Nephron progenitor cell (in vitro differentiated cells): ENCODE data around the gene SYNDIG1L.
"Not testable (repeated sequence)": the region's sequence is repeated elsewhere in the genome, so short reads cannot be mapped to it uniquely, and the experiment has no call there.

ENCODE experiments used
- DNase-seq: peaks from one replicate; pipeline ENCODE4 v3.0.0; 2021
- H3K27ac Mint-ChIP-seq: 2 replicates; pipeline ENCODE4 v1.8.0; 2021; ENCODE audit warnings: mild to moderate bottlenecking, moderate library complexity, mixed read lengths
- H3K27me3 Mint-ChIP-seq: 2 replicates; pipeline ENCODE4 v1.8.0; 2021; ENCODE audit warnings: mild to moderate bottlenecking, low read depth, mixed read lengths; ENCODE audit not compliant: poor library complexity
- H3K36me3 Mint-ChIP-seq: 2 replicates; pipeline ENCODE4 v1.8.0; 2021; ENCODE audit warnings: low read depth, mixed read lengths
- H3K4me1 Mint-ChIP-seq: 2 replicates; pipeline ENCODE4 v1.8.0; 2021; ENCODE audit warnings: mixed read lengths
- H3K4me3 Mint-ChIP-seq: 2 replicates; pipeline ENCODE4 v1.8.0; 2021; ENCODE audit warnings: mild to moderate bottlenecking, moderate library complexity, mixed read lengths
- H3K9me3 Mint-ChIP-seq: 2 replicates; pipeline ENCODE4 v1.8.0; 2021; ENCODE audit warnings: mild to moderate bottlenecking, moderate library complexity, mixed read lengths
- CTCF ChIP-seq: fragments of 200-600 bp; sonication (generic); IDR thresholded peaks from 2 replicates; pipeline ENCODE4 v1.5.0; 2021; ENCODE audit warnings: antibody characterized with exemption

Gene SYNDIG1L

GRCh38 chr14:74389980-74390379 is 36.0 kb downstream of the SYNDIG1L start:
- no peaks in the 10 kb centered on the region for H3K36me3 Mint-ChIP-seq
- peak overlapping the region; percentile 7 for H3K27ac Mint-ChIP-seq
- TF ChIP-seq CTCF: no peak
- H3K4me1 Mint-ChIP-seq: peaks cover 21% of the 10 kb centered on the region
- no peak for DNase-seq
- H3K27me3 Mint-ChIP-seq: peaks cover 2% of the 10 kb centered on the region
- no peaks in the 10 kb centered on the region for H3K9me3 Mint-ChIP-seq
- H3K4me3 Mint-ChIP-seq: no peak overlapping the region

- TF ChIP-seq CTCF: no peak
- Mint-ChIP-seq H3K36me3 (no peaks in the 10 kb centered on the region), H3K9me3 (no peaks in the 10 kb centered on the region), H3K4me1 (no peaks in the 10 kb centered on the region), H3K4me3 (no peak overlapping the region), H3K27ac (no peak overlapping the region), H3K27me3 (peaks cover 4% of the 10 kb centered on the region)
- no peak for DNase-seq
These were observed 43.8 kb downstream of the SYNDIG1L start for GRCh38 chr14:74382231-74382630.

GRCh38 chr14:74381571-74381970 is 44.4 kb downstream of the SYNDIG1L start:
- DNase-seq, H3K36me3 Mint-ChIP-seq, H3K9me3 Mint-ChIP-seq, H3K27me3 Mint-ChIP-seq, H3K4me3 Mint-ChIP-seq, H3K27ac Mint-ChIP-seq, H3K4me1 Mint-ChIP-seq: not testable (repeated sequence)

GRCh38 chr14:74380845-74381244 is 45.2 kb downstream of the SYNDIG1L start:
- Mint-ChIP-seq H3K36me3 (no peaks in the 10 kb centered on the region), H3K27ac (no peak overlapping the region), H3K4me3 (no peak overlapping the region)

GRCh38 chr14:74380172-74380571 is 45.8 kb downstream of the SYNDIG1L start:
- DNase-seq: no peak
- TF ChIP-seq CTCF: no peak
- Mint-ChIP-seq H3K9me3 (peaks cover 10% of the 10 kb centered on the region), H3K4me3 (no peak overlapping the region), H3K27ac (no peak overlapping the region), H3K4me1 (peaks cover 6% of the 10 kb centered on the region), H3K27me3 (peaks cover 4% of the 10 kb centered on the region), H3K36me3 (no peaks in the 10 kb centered on the region)

More at GRCh38 chr14:74380845-74381244, 45.2 kb downstream of the SYNDIG1L start:
- Mint-ChIP-seq H3K27me3 (peaks cover 4% of the 10 kb centered on the region), H3K9me3 (peaks cover 6% of the 10 kb centered on the region), H3K4me1 (peaks cover 6% of the 10 kb centered on the region)
- no peak for DNase-seq
- TF ChIP-seq CTCF: no peak

GRCh38 chr14:74377976-74378690 is 47.9 kb downstream of the SYNDIG1L start:
- H3K9me3 Mint-ChIP-seq: peaks cover 10% of the 10 kb centered on the region
- no peaks in the 10 kb centered on the region for H3K36me3 Mint-ChIP-seq
- H3K27ac Mint-ChIP-seq: no peak overlapping the region
- no peak for TF ChIP-seq CTCF
- DNase-seq: no peak
- peaks cover 15% of the 10 kb centered on the region for H3K4me1 Mint-ChIP-seq
- no peak overlapping the region for H3K4me3 Mint-ChIP-seq
- no peaks in the 10 kb centered on the region for H3K27me3 Mint-ChIP-seq
